ENCODE measurements around the gene ADCY2. TPM values are rescaled to one million over a fixed set of nuclear protein-coding genes. Genes with fewer than 3 reads are reported as not detected.

ADCY2 gene
- total and polyA plus RNA-seq, 8 donors = 0.29 to 7.5 (median 1.1) TPM

DNA sequence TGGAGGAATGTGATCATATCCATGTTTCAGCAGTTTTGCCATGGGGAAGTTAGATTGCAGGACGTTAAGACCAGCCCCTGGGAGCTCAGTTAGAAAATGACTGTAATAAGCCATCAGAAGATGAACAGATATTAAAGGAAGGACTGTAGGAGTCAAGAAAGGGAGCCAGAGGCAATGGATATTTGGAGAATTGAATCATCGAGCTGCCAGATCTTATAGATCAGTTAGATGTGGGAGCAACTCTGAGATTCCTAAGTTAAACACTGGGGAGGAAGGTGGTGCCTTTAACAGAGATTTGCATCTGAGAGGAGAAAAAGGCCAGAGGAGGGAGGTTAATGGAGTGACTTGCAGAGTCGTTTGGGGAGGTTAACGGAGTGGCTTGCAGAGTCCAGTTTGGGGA lies 96.4 kb downstream of the ADCY2 start:
- H3K27me3 ChIP-seq = no peaks in the 10 kb centered on the region
- no peak overlapping the region for H3K27ac ChIP-seq
- no peaks in the 10 kb centered on the region for H3K36me3 ChIP-seq
- WGBS, 5 donors = 78 to 87% (median 80%) methylated on average over 4 of the region's 4 CpGs
- DNase-seq = no peak
- no peak for TF ChIP-seq CTCF (IDR thresholded peaks at IDR 0.05)
- no peak overlapping the region for H3K4me3 ChIP-seq
- H3K4me1 ChIP-seq = peaks cover 0 to 10% (median 4%) of the 10 kb centered on the region in 4 donors
- intact Hi-C loops (cut with DNase I; ENCODE audit: low total_unique reads) = no loop called here
- no peaks in the 10 kb centered on the region for H3K9me3 ChIP-seq

GRCh38 chr5:7493081-7493480 lies 97.1 kb downstream of the ADCY2 start:
- no peak overlapping the region for H3K4me3 ChIP-seq
- no peaks in the 10 kb centered on the region for H3K9me3 ChIP-seq
- DNase-seq = no peak
- no peaks in the 10 kb centered on the region for H3K27me3 ChIP-seq
- no peak overlapping the region for H3K27ac ChIP-seq
- H3K4me1 ChIP-seq = peaks cover 0 to 10% (median 4%) of the 10 kb centered on the region in 4 donors
- intact Hi-C loops (cut with DNase I; ENCODE audit: low total_unique reads) = no loop called here
- WGBS, 5 donors = 88 to 100% (median 90%) methylated on average over 1 of the region's 1 CpG
- TF ChIP-seq EP300 (IDR thresholded peaks at IDR 0.05) = no peak
- TF ChIP-seq POLR2AphosphoS5 (IDR thresholded peaks at IDR 0.05) = no peak
- no peak for TF ChIP-seq POLR2A (IDR thresholded peaks at IDR 0.05)
- TF ChIP-seq CTCF (IDR thresholded peaks at IDR 0.05) = no peak
- no peaks in the 10 kb centered on the region for H3K36me3 ChIP-seq

GRCh38 chr5:7493622-7494021 lies 97.7 kb downstream of the ADCY2 start:
- Histone ChIP-seq H3K36me3 (no peaks in the 10 kb centered on the region), H3K27me3 (no peaks in the 10 kb centered on the region), H3K27ac (no peak overlapping the region), H3K4me1 (peaks cover 0 to 10% (median 4%) of the 10 kb centered on the region in 4 donors), H3K4me3 (no peak overlapping the region), H3K9me3 (no peaks in the 10 kb centered on the region)
- no peak for DNase-seq
- intact Hi-C loops (cut with DNase I; ENCODE audit: low total_unique reads) = no loop called here
- TF ChIP-seq EP300 (IDR thresholded peaks at IDR 0.05) (no peak), POLR2A (IDR thresholded peaks at IDR 0.05) (no peak), CTCF (IDR thresholded peaks at IDR 0.05) (no peak), POLR2AphosphoS5 (IDR thresholded peaks at IDR 0.05) (no peak)
- 89 to 93% (median 93%) methylated on average over 4 to 5 of the region's 5 CpGs for WGBS, 5 donors

GRCh38 chr5:7494481-7495130 lies 98.7 kb downstream of the ADCY2 start:
- H3K4me3 ChIP-seq = no peak overlapping the region
- H3K27me3 ChIP-seq = no peaks in the 10 kb centered on the region
- H3K4me1 ChIP-seq = peaks cover 0 to 10% (median 4%) of the 10 kb centered on the region in 4 donors
- 58 to 88% (median 80%) methylated on average over 2 of the region's 2 CpGs for WGBS, 5 donors
- no peak for TF ChIP-seq EP300 (IDR thresholded peaks at IDR 0.05)
- TF ChIP-seq CTCF (IDR thresholded peaks at IDR 0.05) = no peak
- no peak for TF ChIP-seq POLR2AphosphoS5 (IDR thresholded peaks at IDR 0.05)
- TF ChIP-seq POLR2A (IDR thresholded peaks at IDR 0.05) = no peak
- DNase-seq = no peak
- no peaks in the 10 kb centered on the region for H3K36me3 ChIP-seq
- no peak overlapping the region for H3K27ac ChIP-seq
- H3K9me3 ChIP-seq = no peaks in the 10 kb centered on the region
- intact Hi-C loops (cut with DNase I; ENCODE audit: low total_unique reads) = no loop called here

Measured in stomach (tissue), 9 donors.